HG02973 (cell line): ENCODE measurements around the gene SCAP.

Experiments used
- ATAC-seq: cut with Tn5 transposase; IDR thresholded peaks from one replicate; pipeline ENCODE4 v1.9.1; 2021; ENCODE audit warnings: moderate library complexity; ENCODE audit not compliant: unreplicated experiment

SCAP gene

DNA sequence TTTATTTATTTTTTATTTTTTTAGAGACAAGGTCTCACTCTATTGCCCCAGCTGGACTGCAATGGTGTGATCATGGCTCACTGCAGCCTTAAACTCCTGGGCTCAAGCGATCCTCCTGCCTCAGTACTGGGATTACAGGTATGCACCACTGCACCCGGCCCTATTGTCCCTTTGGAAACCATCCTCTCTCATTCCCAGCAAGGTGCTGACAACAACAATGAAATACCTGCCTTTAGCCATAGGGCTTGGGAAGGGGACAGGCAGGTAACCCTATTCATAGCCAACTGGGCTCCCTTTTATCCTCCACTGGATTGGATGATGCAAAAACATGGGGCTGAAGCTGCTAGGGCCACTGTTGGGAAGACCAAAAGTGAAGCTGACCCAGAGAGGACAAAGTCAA is 43.1 kb downstream of the SCAP start:
- no peak for ATAC-seq

DNA sequence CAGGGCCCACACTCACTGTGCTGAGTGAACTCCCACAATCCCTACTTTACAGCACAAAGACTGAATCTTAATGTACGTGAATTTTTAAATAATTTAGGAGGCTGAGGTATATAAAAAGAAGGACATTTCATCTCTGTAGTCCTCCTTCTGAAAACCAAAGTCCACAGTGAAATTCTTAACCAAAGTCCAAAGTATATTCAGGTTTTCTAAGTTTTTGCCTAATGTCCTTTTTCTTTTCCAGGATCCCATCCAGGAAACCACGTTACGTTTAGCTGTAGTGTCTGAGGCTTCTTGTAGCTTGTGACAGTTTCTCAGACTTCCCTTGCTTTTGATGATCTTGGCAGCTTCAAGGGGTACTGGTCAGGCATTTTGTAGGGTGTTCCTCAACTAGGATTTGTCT is 44.5 kb downstream of the SCAP start:
- ATAC-seq = no peak

DNA sequence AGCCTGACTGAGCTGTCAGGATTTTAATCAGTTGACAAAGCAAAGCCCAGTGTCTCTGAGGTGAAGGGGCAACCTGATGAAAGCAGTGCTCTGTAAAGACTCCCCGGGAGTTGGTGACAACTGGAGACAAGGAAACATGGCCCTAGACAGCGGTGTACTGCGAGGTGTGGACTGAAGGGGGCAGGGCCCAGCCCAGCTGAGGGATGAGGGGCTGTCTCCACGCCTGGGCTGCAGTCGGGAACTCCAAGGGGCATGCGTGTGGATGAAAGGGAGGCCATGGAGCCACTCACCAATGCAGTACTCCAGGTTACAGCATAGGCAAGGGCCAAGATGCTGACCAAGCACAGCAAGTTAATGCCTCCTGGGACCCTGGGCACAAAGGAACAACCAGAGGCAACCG is 45.1 kb downstream of the SCAP start:
- no peak for ATAC-seq

DNA sequence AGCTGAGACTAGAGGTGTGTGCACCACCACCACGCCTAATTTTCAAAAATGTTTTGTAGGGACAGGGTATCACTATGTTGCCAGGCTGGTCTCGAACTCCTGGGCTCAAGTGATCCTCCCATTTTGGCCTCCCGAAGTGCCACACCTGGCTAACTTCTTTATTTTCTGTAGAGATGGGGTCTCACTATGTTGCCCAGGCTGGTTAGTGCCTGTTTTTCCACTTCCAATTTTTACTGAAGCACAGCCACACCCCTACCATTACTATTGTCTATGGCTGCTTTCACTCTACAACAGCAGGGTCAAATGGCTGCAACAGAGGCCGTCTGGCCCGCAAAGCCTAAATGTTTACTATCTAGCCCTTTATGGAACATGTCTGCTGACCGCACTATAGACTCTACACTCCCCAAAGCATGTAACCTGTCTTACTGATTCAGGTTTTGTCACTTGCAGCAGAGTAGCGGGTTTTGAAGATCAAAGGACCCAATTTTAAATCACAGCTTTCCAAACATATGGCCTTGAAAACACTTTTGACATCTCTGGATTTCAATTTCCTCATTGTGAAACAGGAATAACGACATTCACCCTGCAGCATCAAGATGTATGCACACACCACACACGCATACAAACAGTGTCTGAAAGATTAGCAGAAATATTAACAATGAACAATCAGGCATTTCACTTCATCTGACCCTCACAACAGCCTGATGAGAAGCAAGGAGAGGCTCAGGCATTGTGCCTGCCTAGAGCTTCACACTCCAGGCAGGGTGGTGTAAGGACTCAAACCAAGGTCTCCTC is 46.1 kb downstream of the SCAP start:
- ATAC-seq = no peak

DNA sequence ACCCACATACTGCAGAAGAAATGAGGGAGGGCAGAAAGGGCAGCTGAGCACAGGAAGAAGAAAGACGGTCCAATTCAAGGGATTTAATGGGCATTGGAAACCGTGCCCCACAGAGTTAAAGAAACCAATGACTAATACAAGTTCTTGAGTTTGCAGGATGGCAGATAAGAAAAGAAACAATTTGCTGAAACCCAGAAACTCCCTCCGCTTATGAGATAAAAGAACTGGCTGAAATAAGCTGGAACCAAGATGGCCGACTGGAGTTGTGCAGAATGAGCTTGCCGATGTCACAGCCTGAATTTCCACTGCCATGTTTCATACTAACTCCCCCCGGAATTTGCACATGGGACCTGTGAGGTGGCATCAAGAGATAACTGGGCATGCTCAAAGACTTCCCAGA is 47.1 kb downstream of the SCAP start:
- no peak for ATAC-seq

DNA sequence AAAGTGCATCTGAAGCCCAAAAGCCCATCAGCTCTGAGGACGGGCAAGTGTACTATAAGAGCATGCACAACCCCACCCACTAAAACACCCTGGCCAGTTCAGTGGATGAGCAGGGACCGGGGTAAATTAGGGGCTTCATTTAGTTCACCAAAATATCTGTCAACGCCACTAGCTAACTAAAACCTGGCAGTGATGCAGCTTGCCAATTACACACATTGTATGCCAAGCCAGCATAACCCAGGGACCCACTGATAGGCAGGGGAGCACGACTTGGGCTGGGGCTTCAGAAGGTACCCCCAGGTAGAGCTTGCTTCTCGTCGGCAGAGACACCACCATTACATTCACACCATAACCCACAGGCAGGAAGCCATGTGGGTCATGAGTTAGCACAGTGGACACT is 47.9 kb downstream of the SCAP start:
- no peak for ATAC-seq

DNA sequence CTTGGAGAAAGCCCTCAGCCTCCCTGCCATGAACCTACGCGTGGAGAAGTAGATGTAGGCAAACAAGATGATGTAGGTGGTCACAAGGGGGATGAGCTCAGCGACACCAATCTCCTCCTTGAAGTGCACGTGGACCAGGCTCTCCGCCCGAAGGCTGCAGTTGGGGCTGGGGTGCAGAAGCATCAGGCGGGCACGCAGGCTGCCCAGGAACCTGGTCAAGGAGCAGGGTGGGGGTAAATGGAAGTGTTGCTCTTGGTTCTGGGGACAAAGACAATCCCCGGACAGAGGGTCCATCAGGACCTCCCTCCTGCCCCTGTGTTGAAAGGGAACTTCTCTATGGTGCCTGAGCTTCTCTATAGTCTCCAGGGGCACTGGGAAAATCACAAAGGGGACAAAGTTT is 49.8 kb downstream of the SCAP start:
- ATAC-seq = no peak

DNA sequence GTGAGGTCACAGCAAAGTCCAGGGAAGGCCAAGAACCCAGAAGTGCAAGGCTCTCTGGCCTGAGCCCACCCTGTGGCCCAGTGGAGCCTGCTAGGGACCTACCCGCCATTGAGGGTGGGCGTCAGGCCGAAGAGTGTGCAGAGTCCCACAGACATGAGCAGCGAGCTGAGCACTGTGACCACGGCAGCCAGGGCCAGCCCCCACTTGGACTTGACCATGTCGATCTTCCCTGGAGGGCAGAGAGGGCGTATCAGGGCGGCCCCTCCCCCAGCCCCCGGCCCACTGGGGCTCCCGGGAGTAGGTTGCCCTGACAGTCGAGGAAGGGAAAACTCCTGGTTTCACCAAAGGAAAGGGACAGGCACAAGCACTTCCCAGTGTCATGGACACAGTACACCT is 50.4 kb downstream of the SCAP start:
- ATAC-seq = no peak

DNA sequence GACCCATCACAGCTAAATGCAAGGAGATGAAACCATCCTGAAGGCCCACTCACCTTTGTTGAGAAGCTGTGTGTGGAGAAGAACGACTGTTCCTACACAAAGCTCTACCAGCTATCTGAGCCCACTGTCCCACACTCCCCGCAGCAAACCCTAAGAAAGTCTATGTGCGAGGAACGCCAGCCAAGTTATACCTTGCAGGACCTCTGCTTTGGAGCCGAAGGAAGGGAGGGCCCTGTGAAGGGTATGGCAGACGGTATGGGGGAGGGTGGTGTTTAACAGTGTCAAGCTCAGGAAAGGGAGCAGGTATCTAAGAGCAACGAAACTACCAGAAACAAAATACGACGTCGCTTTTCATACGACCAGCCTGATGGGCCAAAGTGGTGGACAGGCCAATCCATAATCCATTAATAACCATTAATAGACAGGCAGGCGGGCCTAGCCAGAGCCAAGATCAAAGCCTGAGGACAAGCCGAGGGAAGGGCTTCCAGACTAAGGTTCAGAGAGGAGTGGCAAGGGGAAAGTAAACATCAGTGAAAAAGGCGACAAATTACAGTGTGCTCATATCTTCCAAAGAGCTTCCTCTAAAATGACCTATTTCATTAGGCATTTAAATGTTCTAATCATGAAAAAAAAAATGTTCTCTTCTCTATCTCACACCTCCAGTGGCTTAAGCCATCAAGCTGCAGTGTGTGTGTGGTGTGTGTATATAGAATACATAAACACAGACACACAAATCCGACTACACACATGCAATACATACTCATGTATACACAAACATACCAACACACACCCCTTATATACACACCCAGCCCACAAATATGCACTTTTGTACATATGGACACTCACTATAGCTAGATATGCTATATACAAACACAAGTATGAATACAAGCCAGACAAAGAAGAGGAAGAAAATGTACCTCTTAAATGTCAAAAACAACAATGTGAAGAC is 51.0 kb downstream of the SCAP start:
- ATAC-seq = no peak

DNA sequence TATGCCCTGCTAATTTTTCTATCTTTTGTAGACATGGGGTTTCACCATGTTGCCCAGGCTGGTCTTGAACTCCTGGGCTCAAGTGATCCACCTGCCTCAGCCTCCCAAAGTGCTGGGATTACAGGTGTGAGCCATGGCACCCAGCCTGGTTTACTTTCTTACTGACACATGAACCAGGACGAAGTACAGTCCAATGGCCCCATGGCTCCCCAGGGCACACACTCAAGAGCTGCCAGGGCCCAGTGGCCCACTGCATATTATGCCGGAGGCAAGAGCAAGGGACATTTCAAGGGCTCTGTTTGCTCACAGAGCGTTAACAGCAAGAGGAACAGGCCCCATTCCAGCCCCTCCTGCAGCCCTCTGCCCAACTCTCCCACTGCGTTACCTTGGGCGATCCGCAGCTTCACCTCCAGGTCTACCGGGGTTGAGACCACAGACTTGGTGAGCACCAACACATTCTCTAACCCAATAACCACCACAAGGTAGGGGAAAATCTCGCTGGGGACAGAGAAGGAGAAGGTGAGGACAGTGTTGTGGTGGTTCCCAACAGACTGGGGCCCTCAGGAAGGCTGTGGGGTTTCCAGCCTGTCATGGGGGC is 52.1 kb downstream of the SCAP start:
- ATAC-seq = no peak

DNA sequence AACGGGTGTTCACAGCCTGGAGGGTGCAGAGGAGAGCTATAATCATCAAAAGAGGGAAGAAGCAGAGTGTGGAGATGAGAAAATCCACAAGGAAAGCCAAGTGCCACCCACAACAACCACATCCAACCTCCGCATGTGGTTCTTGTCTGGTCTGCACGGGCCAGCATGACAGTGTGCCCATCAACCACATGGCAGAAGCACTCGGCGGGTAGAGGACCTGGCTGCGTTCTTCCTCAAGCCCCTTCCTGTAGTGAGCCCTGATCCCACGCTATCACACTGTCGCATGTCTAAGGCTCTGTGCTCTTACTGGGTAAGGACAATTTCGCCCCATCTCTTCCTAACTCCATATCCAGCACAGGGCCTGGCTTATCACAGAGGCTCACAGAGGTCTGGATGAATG is 53.0 kb downstream of the SCAP start:
- no peak for ATAC-seq

DNA sequence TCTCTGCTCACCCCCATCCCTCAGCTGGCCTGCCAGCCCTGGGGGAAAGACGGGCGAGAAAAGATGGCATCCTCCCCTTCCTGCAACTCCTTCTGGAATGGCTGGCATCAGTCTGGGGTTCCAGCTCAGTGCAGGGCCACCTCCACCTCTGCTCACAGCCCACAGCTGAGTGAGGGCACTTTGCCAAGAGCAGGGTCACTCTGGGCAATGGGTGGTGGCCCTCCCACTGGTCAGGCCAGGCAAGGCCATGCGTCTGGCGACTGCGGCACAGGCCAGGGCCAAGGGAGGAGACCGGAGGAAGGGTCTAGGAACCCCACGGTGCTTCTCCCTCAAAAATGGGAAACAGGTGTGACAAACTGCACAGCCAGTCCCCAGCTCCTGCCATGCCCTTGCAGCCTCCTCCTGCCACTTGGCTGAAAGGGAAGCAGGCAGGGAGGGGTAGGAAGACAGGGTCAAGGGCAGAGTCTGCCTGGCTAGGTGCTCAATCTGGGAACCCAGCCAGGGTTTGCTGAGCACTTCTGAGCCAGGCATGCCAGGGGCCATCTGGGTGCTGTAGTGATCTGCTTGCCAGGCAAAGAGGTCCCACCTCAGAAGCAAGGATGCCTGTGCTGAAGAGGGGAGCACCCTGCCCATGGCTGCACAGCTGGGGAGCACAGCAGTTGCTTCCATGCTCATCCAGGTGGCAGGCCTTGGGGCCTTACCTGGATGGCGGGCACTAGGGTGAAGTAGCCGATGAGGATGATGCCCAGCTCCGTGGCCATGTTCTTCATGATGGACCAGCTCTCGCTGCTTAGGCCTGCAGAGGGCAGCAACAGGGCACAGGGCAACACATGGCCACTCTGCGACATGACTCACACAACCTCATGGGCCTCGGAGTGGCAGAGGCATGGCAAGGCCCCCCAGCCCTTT is 53.7 kb downstream of the SCAP start:
- no peak for ATAC-seq

DNA sequence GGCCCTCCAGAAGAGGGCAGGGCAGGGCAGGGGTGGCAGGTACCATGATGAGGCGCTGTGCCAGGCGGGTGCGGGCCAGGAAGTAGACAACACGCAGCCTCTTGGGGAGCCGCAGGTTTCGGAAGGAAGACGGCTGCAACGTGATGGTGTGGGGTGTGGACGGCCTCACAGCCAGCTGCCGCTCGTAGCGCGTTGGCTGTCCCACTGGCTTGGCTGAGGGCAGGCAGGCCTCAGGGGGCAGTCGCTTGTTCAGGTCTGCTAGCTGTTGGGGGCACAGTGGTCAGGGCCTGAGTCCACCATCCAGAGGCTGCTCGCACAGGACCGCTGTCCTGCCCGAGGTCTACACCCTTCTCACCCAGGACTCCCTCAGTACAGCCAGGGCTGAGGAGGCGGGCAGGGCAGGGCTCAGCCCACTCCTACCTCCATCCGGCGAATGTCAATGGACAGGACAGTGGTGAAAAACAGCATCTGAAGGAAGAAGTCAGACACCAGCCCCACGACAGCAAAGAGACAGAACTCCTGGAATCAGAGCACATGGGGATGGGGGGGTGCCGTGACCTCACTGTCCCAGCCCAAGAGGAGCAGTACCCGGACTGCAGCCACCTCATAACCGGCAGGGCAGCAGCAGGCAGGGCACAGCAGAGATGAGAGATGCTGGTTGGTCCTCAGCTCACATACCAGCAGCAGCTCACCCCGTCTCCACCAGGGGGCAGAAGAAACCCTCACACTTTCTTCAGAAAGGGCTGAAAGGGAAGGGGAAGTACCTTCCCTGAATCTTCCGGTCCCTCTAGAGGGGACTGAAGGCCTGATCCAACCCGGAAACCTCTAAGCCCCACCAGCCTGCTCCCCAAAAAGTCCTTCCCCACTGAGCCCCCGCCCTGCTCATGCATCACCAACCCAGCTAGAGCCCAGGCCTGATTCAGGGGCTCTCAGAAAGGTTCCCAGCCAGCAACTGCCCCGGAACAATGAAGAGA is 54.9 kb downstream of the SCAP start:
- peak; percentile 68 for ATAC-seq

DNA sequence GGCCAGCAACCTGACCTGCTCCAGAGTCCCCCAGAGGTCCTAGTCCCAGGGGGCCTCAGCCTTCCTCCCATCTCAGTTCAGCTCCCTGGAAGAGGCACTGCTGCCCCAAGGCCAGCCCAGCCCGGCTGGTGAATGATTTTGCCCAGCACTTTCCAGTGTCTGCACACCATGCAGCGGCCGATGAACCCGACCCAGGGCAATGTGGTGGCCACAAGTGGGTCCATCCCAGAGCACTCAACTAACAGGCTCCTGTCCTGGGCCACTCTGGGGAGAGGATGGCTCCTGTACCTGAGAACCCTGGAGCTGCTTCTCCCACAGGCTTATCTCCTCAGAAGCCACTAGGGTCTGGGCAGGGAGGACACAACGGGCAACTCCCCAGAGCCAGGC is 55.7 kb downstream of the SCAP start:
- ATAC-seq = no peak

DNA sequence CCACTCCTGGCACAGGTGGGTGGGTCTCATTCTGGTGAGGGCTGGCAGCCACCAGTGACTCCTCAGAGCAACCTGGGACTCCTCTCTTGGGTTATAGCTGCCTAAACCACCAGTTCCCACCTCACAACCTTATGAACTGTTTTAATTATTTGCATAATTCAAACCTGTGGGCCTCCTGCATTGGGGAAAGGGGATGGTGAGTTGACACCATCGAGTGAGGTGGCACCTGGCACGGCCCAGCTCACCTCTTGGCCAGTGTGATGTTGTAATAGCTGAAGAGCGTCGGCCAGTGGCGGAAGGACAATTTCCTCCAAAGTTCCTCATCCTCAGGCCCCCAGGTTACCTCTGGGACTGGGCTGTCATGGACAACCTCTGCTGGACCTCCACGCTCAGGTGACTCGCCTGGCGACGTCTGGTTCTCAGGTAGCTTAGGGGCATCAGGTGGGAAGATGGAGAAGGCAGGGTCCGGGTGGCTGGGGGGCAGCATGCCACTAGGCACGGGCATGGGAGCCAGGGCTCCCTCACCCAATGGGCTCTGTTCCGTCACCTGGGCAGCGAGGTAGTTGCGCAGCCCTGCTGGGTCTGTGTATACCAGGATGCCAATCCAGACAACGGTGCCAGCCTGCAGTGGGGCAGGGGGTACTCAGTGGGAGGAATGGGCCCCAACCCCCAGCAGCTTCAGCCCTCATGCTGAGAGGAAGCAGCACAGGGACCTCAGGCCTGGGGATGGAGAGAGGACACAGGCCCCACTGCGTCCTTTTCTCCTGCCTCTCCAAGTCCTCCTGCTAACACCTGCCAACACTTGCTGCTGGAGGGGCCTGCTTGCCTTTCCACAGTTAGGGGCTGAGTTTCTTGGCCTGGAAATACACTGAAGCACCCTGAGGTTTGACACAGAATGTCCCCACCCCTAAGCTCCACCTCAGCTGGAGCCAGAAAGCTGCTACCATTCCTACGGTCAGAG is 56.4 kb downstream of the SCAP start:
- ATAC-seq = no peak

DNA sequence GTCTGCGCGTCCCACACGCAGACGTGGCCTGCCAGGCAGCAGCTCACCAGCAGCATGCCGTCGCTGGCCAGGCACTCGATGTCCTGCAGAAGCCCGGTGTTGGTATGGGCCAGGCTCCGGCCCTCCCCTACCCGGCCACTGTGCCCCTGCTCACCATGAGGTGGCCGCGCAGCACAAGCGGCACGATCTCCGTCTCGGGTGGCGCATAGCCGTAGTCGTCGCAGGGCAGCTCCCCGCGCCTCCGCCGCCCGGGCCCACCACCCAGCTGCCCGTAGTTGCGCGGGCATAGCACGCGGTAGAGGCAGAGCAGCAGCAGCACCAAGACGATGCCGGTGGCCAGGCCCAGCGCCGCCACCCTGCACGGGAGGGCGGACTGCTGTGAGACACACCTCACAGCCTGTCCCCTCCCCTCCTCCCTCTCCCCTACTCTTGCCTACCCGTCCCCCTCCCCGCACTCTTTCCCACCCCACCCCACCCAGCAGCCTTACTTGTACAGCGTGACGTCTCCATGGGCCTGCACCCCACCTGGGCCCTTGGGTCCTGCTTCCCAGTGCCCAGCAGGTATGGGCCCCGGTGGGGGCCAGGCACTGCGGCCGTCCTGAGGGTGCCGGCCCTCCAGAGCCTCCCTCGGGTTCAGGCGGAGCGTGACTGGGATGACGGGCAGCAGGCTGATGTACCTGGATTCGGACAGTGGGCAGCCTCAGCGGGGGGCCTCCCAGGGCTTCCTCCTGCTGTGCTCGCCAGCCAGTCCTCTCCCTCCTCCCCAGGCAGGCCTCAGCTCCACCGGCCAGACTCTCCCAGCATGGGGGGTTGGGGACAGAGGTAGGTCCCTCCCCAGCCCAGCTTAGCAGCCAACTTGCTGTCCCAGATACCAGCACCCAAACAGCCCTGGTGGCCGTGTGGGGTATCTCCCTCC is 57.3 kb downstream of the SCAP start:
- no peak for ATAC-seq

DNA sequence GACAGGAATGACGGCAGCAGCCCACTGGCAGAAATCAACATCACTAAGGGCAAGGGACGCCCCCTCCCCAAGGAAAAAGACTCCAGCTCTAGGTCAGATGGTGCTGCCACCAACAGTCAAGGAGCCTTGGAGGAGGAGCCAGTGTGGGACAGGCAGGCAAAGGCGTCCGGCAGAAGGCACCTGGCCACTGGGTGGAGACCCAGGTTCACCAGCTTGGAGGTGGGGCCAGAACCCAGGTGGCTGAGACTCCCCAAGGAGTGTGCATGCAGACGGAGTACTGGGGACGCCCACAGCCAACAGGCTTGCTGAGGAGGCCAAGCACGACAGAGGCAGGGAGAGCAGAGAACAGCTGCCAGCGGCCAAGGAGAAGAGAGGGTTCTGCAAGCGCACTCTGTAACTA is 59.7 kb downstream of the SCAP start:
- ATAC-seq = no peak
